ENCODE data around the gene DCLK3. TPM values are rescaled to one million over a fixed set of nuclear protein-coding genes. Genes with fewer than 3 reads are reported as not detected.

The DCLK3 gene
- total and polyA plus RNA-seq, 10 of the 15 experiments (the other 5 are each of a cell fraction or from before 2014, with no cell fraction given) = not detected

- Histone ChIP-seq H3K27ac (ENCODE audit: control insufficient read depth, insufficient read depth) (no peak overlapping the region), H3K9ac (ENCODE audit: control insufficient read depth, insufficient read depth, low read length) (no peak overlapping the region), H3K9me3 (replicated peaks; ENCODE audit: control insufficient read depth, insufficient read depth, low read length) (no peaks in the 10 kb centered on the region; the same call in 2 of the 3 replicates), H3K27me3 (replicated peaks in 1 of 2; ENCODE audit: control insufficient read depth in 2 of 2, insufficient read depth in 2 of 2, low read length in 1 of 2) (peaks cover 0 to 8% of the 10 kb centered on the region in 2 experiments; a peak in 3 of 4 replicates), H3K4me2 (ENCODE audit: control insufficient read depth, insufficient read depth) (no peak overlapping the region), H2AFZ (ENCODE audit: control insufficient read depth, low read depth, low read length) (no peak overlapping the region), H3K36me3 (ENCODE audit: control insufficient read depth in 2 of 2, insufficient read depth in 2 of 2, low read length in 1 of 2) (no peaks in the 10 kb centered on the region), H4K20me1 (ENCODE audit: control insufficient read depth, insufficient read depth) (no peaks in the 10 kb centered on the region), H3K79me2 (ENCODE audit: control insufficient read depth, insufficient read depth, low read length) (no peaks in the 10 kb centered on the region), H3K4me1 (ENCODE audit: control insufficient read depth, insufficient read depth, low read length) (no peaks in the 10 kb centered on the region), H3K4me3 (no peak overlapping the region)
- ChIA-PET CTCF (interaction anchor here (0.7 to 1.6 kb wide), 5 partner anchors 12 to 190 kb away, joined by 3 to 5 read pairs (median 3); no protein-coding TSS in a partner anchor), POLR2A (no interaction called here), SMC1A (ENCODE audit: uncharacterized antibody, unreplicated experiment) (interaction anchor here (1.2 kb wide), 1 partner anchor 42 kb away, joined by 3 read pairs; no protein-coding TSS in a partner anchor), RAD21 (ENCODE audit: unreplicated experiment) (interaction anchor here (0.9 kb wide), 1 partner anchor 190 kb away, joined by 3 read pairs; no protein-coding TSS in a partner anchor)
- TF ChIP-seq PRDM15 (CRISPR knock-in tag; IDR thresholded peaks at IDR 0.05) = no peak
- TF ChIP-seq ATF2 (IDR thresholded peaks at IDR 0.05; ENCODE audit: low read length) = no peak
- TF ChIP-seq IKZF2 (IDR thresholded peaks at IDR 0.05) = no peak
- TF ChIP-seq ZNF207 (IDR thresholded peaks at IDR 0.05; ENCODE audit: borderline replicate concordance) = no peak
- no peak for TF ChIP-seq E2F8 (IDR thresholded peaks at IDR 0.05; ENCODE audit: low read depth, partially characterized antibody)
- no peak for TF ChIP-seq ZSCAN29 (IDR thresholded peaks at IDR 0.05)
- TF ChIP-seq NFXL1 (IDR thresholded peaks at IDR 0.05; ENCODE audit: borderline replicate concordance) = no peak
- no peak for TF ChIP-seq NFIC (IDR thresholded peaks at IDR 0.05; ENCODE audit: low read depth, low read length)
- no TSS peak for BruUV-seq (replicated peaks)
- FAIRE-seq (no peak), DNase-seq (ENCODE audit: low read depth, low spot score) (no peak), ATAC-seq (no peak)
- in situ Hi-C loops (cut with MboI) = no loop called here
- intact Hi-C loops (cut with micrococcal nuclease; ENCODE audit: unreplicated experiment) = no loop called here
- WGBS (ENCODE audit: insufficient coverage, insufficient replicate concordance, low lambda C conversion rate, missing lambda C conversion rate) = 0% methylated on average over 1 of the region's 1 CpG
These were observed 5.6 kb upstream of the DCLK3 start for GRCh38 chr3:36769926-36770325.
